ENCODE data around the gene KCNMA1.

Gene KCNMA1

GRCh38 chr10:77513781-77514331, 123.8 kb downstream of the KCNMA1 start:
- peak overlapping the region; percentile 44 to 92 (median 67) for H3K4me2 ChIP-seq
- peak overlapping the region in 2 of 11 experiments; percentile 9 to 41; a peak in 3 of 22 replicates for H3K9ac ChIP-seq
- no peak for TF ChIP-seq Cebpa-rat (IDR thresholded peaks at IDR 0.05)
- H3K36me3 ChIP-seq: no peaks in the 10 kb centered on the region
- H3K27me3 ChIP-seq: no peaks in the 10 kb centered on the region
- peaks cover 23 to 57% (median 46%) of the 10 kb centered on the region in 10 experiments for H3K4me1 ChIP-seq
- H3K4me3 ChIP-seq: no peak overlapping the region
- H3K9me3 ChIP-seq (replicated peaks in 1 of 11): no peaks in the 10 kb centered on the region
- H4K20me1 ChIP-seq: peaks cover 0 to 22% (median 0%) of the 10 kb centered on the region in 11 experiments; a peak in 2 of 22 replicates
- peak overlapping the region in 1 of 11 experiments; percentile 37; a peak in 1 of 22 replicates for H3K27ac ChIP-seq

GRCh38 chr10:77513220-77513619, 124.4 kb downstream of the KCNMA1 start:
- Histone ChIP-seq H4K20me1 (peaks cover 0 to 18% (median 0%) of the 10 kb centered on the region in 11 experiments; a peak in 2 of 22 replicates), H3K4me3 (no peak overlapping the region), H3K4me2 (peak overlapping the region; percentile 44 to 92 (median 67); a peak in 21 of 22 replicates), H3K9ac (no peak overlapping the region; a peak in 2 of 22 replicates), H3K9me3 (replicated peaks in 1 of 11) (no peaks in the 10 kb centered on the region), H3K27ac (no peak overlapping the region), H3K4me1 (peaks cover 24 to 60% (median 44%) of the 10 kb centered on the region in 10 experiments), H3K36me3 (no peaks in the 10 kb centered on the region), H3K27me3 (no peaks in the 10 kb centered on the region)
- TF ChIP-seq Cebpa-rat (IDR thresholded peaks at IDR 0.05): no peak

GRCh38 chr10:77512219-77512578, 125.4 kb downstream of the KCNMA1 start:
- Histone ChIP-seq H3K36me3 (no peaks in the 10 kb centered on the region), H3K9ac (no peak overlapping the region)
- TF ChIP-seq Cebpa-rat (IDR thresholded peaks at IDR 0.05): no peak

GRCh38 chr10:77511498-77512218, 126.0 kb downstream of the KCNMA1 start:
- no peak for TF ChIP-seq Cebpa-rat (IDR thresholded peaks at IDR 0.05)
- H3K4me2 ChIP-seq: no peak overlapping the region

More at GRCh38 chr10:77512219-77512578, 125.4 kb downstream of the KCNMA1 start:
- Histone ChIP-seq H3K4me3 (no peak overlapping the region), H3K9me3 (replicated peaks in 1 of 11) (no peaks in the 10 kb centered on the region), H3K27me3 (no peaks in the 10 kb centered on the region), H3K4me1 (peaks cover 34 to 63% (median 53%) of the 10 kb centered on the region in 10 experiments), H3K4me2 (peak overlapping the region in 2 of 11 experiments; percentile 3 to 81; a peak in 2 of 22 replicates), H4K20me1 (peaks cover 0 to 7% (median 0%) of the 10 kb centered on the region in 11 experiments; a peak in 2 of 22 replicates), H3K27ac (no peak overlapping the region)

GRCh38 chr10:77510695-77511094, 126.9 kb downstream of the KCNMA1 start:
- Histone ChIP-seq H3K27me3 (no peaks in the 10 kb centered on the region), H3K36me3 (no peaks in the 10 kb centered on the region), H3K4me2 (no peak overlapping the region), H3K9me3 (replicated peaks in 1 of 11) (no peaks in the 10 kb centered on the region), H3K27ac (no peak overlapping the region), H3K4me3 (no peak overlapping the region), H3K9ac (no peak overlapping the region), H4K20me1 (peaks cover 0 to 7% (median 0%) of the 10 kb centered on the region in 11 experiments; a peak in 2 of 22 replicates), H3K4me1 (peaks cover 38 to 58% (median 50%) of the 10 kb centered on the region in 10 experiments)
- no peak for TF ChIP-seq Cebpa-rat (IDR thresholded peaks at IDR 0.05)

More at GRCh38 chr10:77511498-77512218, 126.0 kb downstream of the KCNMA1 start:
- Histone ChIP-seq H3K4me3 (no peak overlapping the region), H4K20me1 (peaks cover 0 to 7% (median 0%) of the 10 kb centered on the region in 11 experiments; a peak in 2 of 22 replicates), H3K4me1 (peaks cover 39 to 61% (median 53%) of the 10 kb centered on the region in 10 experiments), H3K9ac (no peak overlapping the region), H3K9me3 (replicated peaks in 1 of 11) (no peaks in the 10 kb centered on the region), H3K36me3 (no peaks in the 10 kb centered on the region), H3K27ac (no peak overlapping the region), H3K27me3 (no peaks in the 10 kb centered on the region)

GRCh38 chr10:77510294-77510693, 127.3 kb downstream of the KCNMA1 start:
- peaks cover 38 to 58% (median 50%) of the 10 kb centered on the region in 10 experiments for H3K4me1 ChIP-seq
- no peak overlapping the region for H3K4me3 ChIP-seq
- no peak for TF ChIP-seq Cebpa-rat (IDR thresholded peaks at IDR 0.05)
- no peak overlapping the region for H3K4me2 ChIP-seq
- no peak overlapping the region for H3K9ac ChIP-seq
- H3K27me3 ChIP-seq: no peaks in the 10 kb centered on the region
- no peaks in the 10 kb centered on the region for H3K9me3 ChIP-seq (replicated peaks in 1 of 11)
- peaks cover 0 to 7% (median 0%) of the 10 kb centered on the region in 11 experiments; a peak in 1 of 22 replicates for H4K20me1 ChIP-seq
- no peak overlapping the region for H3K27ac ChIP-seq
- H3K36me3 ChIP-seq: no peaks in the 10 kb centered on the region

GRCh38 chr10:77509391-77509790, 128.2 kb downstream of the KCNMA1 start:
- H3K27me3 ChIP-seq: no peaks in the 10 kb centered on the region
- H3K36me3 ChIP-seq: no peaks in the 10 kb centered on the region
- no peak overlapping the region for H3K9ac ChIP-seq
- H3K4me3 ChIP-seq: no peak overlapping the region
- no peak overlapping the region for H3K27ac ChIP-seq
- TF ChIP-seq Cebpa-rat (IDR thresholded peaks at IDR 0.05): no peak
- peaks cover 0 to 7% (median 0%) of the 10 kb centered on the region in 11 experiments; a peak in 1 of 22 replicates for H4K20me1 ChIP-seq
- peaks cover 33 to 58% (median 48%) of the 10 kb centered on the region in 10 experiments for H3K4me1 ChIP-seq
- no peak overlapping the region for H3K4me2 ChIP-seq
- no peaks in the 10 kb centered on the region for H3K9me3 ChIP-seq (replicated peaks in 1 of 11)

GRCh38 chr10:77507291-77507880, 130.2 kb downstream of the KCNMA1 start:
- Histone ChIP-seq H4K20me1 (no peaks in the 10 kb centered on the region; a peak in 1 of 22 replicates), H3K27ac (no peak overlapping the region), H3K9ac (no peak overlapping the region), H3K4me3 (no peak overlapping the region), H3K4me1 (peaks cover 26 to 47% (median 37%) of the 10 kb centered on the region in 10 experiments), H3K9me3 (replicated peaks in 1 of 11) (no peaks in the 10 kb centered on the region), H3K27me3 (no peaks in the 10 kb centered on the region), H3K36me3 (no peaks in the 10 kb centered on the region), H3K4me2 (peak overlapping the region; percentile 22 to 81 (median 41); a peak in 21 of 22 replicates)
- TF ChIP-seq Cebpa-rat (IDR thresholded peaks at IDR 0.05): no peak

Data from BLaER1 treated with 17β-estradiol and CSF1 and Interleukin-3, amounts not matched to agents 10 nM and 100 nM (cell line).